NCI-H226 (cell line): ENCODE data around the gene KLHL41.
"Not testable (repeated sequence)": the region's sequence is repeated elsewhere in the genome, so short reads cannot be mapped to it uniquely, and the experiment has no call there.

Experiments
- DNase-seq: peaks from one replicate; pipeline ENCODE4 v3.0.0-alpha.2; 2015

KLHL41 gene

DNA sequence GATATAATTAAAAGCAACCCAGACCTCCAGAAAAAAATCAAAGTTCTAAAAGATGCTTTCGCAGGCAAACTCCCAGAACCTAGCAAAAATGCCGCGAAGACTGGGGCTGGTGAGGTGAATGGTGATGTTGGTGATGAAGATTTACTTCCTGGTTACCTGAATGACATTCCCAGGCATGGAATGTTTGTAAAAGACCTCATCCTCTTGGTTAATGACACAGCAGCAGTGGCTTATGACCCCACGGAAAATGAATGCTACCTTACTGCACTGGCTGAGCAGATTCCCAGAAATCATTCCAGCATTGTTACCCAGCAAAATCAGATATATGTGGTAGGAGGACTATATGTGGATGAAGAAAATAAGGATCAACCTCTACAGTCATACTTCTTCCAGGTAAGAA is 994 bp downstream of the KLHL41 start:
- DNase-seq, result no peak

DNA sequence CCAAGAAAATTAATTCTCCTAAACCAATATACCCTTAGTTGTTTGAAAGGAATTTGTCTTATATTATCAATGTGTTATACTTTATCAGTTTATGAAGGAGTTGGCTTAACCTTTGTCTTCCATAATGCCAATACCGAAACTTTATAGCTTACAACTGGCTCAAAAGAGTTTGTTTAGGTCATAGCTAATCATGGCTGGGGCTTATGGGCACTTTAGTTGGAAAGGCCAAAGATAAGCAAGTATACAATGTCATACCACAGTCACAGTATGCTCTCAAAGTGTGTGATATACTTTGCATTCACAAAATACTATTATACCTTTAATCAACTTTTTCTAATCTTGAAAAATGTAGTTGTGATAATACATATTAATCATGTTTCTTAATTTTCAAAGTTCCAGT is 2.3 kb downstream of the KLHL41 start:
- no peak for DNase-seq

DNA sequence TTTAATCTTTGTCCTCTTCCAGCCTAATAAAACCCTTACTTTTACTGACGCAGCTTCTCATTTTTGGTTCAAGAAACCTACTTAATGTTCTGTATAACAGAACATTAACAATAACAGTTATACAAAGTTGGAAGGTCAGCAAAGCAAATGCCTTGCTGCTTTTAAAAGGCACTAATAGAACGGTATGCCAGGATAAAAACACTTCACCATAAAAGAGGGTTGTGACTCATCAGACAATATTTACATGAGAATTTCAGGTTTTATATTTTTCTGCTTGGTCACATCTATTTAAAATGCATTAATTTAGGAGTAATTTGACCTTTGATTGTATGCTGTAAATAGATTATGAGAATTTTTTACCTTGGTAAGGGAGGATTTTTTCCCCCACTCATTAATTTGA is 3.0 kb downstream of the KLHL41 start:
- DNase-seq, result no peak

DNA sequence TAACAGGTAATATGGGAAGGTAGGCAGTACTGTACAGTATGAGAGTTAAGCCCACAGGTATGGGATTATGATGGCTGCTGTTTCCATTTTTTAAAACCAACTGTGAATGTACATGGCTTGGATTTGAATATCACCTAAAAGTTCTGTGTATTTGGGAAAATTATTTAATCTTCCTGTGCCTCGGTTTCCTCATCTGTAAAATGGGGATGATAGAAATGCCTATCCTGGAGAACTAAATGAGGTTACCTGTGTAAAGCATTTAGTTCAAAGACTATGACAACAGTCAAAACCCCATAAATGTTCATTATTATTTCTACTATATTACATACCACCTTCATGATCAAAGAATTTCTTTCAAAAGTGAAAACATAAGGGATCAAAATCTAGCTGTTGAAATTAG is 3.6 kb downstream of the KLHL41 start:
- DNase-seq, result no peak

DNA sequence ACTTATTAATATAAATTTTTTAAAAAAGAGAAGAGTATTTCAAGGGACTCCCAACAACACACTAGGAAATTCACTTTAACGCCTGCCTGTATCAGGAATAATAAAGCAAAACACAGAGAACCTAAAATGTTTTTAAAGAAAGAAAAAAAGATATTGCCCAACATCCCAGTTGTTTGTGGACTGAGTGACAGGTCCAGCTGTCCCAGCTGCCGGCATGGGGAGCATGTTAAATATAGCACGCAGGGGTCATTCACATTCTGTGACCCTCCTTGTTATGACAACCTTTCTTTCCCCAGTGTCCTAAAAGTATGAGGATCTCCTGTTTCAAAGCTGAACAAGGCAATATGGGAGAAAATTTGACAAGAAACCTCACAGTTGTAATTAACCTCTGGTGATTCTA is 4.4 kb downstream of the KLHL41 start:
- no peak for DNase-seq

DNA sequence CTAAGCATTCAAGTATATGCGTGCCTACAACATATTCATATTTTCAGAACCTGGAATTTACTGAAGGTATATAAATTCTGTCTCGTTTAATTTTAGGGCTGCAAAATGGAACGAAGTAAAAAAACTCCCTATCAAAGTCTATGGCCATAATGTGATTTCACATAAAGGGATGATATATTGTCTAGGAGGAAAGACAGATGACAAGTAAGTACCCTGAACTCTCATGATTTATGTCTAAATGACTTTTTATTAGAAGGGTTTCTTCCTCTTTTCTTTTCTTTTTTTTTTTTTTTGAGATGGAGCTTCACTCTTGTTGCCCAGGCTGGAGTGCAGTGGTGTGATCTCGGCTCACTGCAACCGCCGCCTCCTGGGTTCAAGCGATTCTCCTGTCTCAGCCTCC is 5.3 kb downstream of the KLHL41 start:
- not testable (repeated sequence) for DNase-seq

DNA sequence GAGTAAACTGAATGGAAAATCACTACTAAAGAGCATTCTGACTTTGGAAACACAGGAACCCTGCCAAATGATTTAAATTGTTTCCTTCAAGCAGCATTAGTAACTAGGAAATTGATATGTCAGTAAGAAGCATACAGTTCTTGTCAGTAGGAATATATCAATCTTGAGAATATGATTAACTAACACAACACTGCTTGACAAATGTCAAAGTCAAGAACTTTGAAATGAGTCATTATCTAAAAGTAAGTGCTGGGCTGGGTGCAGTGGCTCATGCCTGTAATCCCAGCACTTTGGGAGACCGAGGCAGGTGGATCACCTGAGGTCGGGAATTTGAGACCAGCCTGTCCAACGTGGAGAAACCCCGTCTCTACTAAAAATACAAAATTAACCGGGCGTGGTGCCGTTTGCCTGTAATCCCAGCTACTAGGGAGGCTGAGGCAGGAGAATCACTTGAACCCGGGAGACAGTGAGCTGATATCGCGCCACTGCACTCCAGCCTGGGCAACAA is 7.0 kb downstream of the KLHL41 start:
- DNase-seq, result not testable (repeated sequence)

DNA sequence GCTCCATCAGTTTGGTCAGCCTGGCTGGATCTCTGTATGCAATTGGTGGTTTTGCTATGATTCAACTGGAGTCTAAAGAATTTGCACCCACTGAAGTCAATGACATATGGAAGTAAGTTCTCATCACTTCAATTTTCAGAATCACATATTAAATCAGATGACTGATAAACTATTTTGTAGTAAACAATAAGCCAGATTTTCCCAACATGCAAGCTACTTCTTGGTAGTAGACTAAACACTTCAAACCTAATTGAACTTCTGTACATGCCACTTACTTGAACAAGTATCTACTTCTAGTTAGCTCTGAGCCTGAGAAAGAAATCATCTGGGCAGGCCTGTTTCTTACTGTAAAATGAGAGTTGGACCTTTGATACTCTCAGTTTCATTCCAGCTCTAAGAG is 11.4 kb downstream of the KLHL41 start:
- DNase-seq, result no peak

DNA sequence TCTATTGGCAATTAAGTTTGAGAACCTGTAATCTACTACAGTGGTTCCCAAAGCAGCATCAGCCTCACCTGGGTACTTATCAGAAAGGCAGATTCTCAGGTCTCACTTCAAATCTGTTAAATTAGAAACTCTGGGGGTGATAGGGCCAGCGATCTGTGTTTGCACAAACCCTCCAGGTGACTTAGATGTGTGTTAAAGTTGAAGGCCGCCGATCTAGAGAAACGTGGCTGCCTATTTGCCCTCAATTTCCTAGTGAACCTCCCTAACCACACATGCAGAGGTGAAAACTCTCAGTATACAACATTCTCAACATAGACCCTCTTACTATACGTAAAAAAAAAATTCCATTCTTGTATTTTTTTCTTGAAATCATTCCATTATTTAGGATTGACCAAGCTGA is 14.2 kb downstream of the KLHL41 start:
- DNase-seq, result no peak

DNA sequence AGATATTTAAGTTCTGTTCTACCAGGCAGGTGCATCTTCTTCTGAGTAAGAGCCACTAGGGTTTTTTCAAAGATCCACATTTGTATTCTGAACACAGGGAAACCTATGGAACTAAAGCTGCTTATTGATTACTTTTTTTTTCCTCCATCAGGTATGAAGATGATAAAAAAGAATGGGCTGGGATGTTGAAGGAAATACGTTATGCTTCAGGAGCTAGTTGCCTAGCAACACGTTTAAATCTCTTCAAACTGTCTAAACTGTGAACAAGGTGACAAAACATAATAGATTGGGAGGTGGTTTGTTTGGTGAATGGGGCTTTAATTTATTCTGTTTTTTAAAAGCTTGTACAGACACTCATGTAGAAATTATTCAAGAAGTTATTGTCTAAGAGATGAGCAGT is 15.9 kb downstream of the KLHL41 start:
- no peak for DNase-seq

DNA sequence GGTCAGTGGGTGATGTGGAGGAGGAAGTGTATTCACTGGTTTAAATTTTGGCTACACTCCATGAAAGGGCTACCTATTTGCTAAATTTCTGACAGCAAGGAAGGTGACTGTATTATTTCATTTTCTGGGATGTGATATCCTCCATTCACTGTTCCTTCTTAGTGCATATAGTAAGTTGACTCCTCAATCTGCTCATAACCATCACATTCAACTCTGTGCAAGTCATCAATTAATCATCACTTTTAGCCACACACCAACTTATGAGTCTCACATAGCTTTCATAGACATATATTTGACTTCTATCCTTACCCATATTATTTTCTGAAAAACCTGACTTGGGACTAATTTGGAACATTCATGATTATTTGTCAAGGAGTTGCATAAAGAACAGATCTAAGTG is 16.9 kb downstream of the KLHL41 start:
- no peak for DNase-seq

DNA sequence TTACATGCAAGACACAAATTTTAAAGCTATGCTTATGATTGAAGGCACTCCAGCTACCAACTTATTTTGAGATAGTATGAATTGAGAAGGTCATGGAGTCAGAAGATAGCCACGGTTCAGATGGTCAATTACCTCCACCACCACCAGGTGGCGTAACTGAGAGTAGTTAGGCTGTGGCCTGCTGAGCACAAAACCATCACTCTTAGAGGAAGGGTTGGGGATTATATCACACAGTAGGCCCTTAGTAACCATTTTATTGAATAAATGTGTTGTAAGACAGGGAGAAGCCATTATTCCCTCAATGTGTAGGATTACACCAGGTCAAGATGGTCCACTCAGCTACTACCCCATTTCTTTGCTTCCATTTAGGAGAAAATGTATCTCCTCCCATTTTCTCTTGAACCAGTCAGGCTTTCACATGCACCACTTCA is 18.8 kb downstream of the KLHL41 start:
- peak; percentile 31 for DNase-seq

DNA sequence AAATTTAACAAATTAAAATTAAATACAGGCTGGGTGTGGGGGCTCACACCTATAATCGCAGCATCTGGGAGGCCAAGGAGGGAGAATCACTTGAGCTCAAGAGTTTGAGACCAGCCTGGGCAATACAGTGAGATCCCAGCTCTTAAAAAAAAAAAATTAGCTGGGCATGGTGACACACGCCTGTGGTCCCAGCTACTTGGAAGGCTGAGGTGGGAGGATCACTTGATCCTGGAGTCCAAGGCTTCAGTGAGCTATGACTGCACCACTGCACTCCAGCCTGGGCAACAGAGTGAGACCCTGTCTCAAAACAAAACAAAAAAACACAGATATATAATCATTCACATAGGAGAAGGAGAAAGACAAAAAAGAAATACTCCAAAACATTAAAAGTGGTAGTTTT is 30.0 kb downstream of the KLHL41 start:
- not testable (repeated sequence) for DNase-seq

DNA sequence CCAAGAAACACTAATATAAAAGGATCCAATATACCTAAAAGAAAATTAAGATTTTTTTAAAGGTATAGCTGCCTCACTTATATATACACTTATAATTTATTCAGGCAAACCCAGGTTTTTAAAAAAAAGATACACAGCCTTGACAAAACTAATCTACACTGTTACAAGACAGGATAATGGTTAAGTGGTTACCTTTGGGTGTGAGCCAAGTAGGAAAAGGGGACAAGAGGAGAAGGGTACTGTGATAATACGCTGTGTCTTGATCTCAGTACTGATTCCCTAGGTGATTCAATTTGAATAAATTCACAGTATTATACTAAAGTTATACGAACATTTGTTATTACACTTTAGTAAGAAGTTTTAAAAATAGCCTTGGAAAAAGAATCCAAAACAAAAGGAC is 30.6 kb downstream of the KLHL41 start:
- no peak for DNase-seq

DNA sequence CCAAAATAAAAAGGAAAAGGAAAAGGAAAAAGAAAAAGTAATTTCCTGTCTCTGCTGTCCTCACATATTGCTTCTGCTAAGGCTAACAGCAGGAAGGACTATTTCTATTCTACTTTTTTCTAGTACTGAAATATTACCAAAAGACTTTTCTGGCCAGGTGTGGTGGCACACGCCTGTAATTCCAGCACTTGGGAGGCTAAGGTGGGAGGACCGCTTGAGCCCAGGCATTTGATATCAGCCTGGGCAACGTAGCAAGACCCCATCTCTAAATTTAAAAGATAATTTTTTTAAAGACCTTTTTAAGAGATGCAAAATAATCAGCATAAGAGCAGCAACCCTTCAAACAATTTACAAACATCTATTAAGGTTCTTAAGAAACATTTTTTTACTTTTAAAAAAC is 32.9 kb downstream of the KLHL41 start:
- no peak for DNase-seq

DNA sequence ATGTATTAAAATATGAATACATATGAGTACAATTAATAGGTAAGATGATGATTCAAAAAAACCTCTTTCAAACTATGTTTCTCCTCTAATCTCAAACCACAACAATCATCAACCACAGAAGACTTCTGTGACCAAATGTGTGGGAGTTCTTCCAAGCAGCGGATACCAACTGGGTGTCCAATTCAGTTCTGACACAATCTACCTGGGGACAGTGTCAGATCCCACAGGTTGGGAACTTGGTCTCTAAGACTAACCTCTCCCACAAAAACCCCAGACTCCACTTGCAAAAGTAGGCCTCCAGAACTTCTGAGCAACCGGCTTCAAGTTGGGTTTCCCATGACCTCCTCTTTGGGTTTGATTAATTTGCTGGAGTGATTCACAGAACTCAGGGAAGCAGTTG is 37.3 kb downstream of the KLHL41 start:
- DNase-seq, result no peak

DNA sequence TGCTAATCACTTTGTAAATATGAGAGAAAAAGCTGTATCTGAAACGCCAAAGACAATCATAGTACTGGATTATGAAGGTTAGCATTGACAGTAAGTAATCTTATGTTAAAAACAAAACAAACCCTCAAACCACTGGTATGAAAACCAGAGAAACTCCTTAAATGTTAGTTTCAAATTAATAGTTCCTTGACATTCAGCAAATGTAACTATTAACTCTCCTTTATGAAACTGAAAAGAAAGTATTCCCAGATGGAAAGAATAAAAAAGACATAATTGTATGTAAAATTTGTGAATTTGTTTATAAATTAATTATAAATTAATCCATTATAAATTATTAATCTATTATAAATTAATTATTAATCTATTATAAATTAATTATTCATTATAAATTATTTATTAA is 51.9 kb downstream of the KLHL41 start:
- DNase-seq, result no peak

DNA sequence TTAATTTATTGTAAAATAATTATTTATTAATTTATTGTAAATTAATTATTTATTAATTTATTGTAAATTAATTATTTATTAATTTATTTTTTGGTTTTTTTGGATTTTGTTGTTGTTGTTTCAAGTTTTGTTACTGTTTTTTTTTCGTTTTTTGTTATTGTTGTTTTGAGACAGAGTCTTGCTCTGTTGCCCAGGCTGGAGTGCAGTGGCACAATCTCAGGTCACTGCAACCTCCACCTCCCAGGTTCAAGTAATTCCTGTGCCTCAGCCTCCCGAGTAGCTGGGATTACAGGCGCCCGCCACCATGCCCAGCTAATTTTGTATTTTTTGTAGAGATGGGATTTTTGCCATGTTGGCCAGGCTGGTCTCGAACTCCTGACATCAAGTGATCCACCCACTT is 52.6 kb downstream of the KLHL41 start:
- not testable (repeated sequence) for DNase-seq

DNA sequence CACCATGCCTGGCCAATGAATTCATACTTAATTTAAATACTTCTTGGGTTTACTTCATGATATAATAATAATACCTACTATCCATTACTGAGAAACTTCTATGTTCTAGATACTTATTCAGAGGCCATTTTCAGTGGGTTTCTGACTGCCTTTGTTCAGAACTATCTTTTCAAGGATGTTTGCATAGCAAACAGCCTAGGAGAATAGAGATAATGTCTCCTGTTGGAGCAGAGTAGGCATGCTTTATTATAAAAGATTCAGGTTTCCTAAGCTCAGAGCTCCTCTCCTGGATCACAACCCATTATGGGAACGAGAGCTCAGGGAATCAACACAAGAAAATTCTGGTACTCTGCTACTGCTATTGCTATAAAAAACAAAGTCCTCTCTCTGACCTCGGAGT is 53.0 kb downstream of the KLHL41 start:
- DNase-seq, result no peak

DNA sequence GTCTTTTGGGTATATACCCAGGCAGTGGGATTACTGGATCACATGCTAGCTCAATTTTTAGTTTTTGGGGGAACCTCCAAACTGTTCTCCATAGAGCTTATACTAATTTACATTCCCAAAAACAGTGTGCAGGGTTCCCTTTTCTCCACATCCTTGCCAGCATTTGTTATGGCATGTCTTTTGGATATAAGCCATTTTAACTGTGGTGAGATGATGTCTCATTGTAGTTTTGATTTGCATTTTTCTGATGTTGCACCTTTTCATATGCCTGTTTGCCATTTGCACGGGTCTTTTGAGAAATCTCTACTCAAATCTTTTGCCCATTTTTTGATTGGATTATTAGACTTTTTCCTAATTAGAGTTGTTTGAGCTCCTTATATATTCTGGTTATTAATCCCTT is 56.2 kb downstream of the KLHL41 start:
- DNase-seq, result no peak

DNA sequence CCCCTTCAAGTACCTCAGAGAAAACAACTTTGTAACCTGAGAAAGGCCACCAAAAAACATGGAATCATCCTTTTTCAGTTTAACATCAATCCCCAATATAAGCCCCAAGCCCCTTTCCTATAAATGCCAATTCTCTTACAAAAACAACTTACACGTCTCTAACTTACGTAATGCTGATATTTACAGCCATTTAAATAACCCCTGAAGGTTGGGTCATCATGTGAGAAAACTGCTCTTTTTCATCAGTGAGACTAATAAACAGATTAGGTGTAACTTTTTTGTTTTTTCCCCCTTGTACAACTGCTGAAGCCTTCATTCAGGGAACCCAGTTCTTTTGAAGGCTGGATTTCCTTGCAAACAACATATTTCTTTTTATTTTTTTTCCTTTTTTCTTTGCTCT is 60.4 kb downstream of the KLHL41 start:
- no peak for DNase-seq

DNA sequence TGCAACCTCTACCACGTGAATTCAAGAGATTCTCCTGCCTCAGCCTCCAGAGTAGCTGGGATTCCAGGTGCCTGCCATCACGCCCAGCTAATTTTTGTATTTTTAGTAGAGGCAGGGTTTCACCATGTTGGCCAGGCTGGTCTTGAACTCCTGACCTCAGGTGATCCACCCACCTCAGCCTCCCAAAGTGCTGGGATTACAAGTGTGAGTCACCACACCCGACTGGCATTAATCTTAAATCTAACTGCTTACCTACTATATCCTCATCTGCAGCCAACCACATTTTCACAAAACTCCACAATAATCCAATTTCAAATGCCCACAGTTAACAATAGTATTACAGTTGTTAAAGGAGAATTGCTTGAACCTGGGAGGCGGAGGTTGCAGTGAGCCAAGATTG is 61.2 kb downstream of the KLHL41 start:
- not testable (repeated sequence) for DNase-seq

DNA sequence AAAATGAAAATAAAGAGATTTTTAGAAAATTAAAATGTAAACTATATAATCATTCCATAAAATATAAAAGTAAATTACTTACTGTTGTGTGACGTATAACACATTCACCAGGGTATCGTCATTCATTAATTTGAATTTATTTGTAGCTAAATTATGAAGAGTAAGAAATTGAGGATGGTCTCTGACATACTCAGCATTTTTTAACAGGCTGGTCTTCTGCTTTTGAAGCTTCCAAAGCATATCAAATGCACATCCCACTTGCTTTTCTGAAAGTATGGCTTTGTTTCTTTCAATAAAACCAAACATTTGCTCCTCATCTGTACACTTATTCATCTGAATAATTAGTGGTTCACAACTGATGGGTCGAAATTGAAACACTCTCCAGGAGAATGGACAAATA is 62.1 kb downstream of the KLHL41 start:
- DNase-seq, result no peak

DNA sequence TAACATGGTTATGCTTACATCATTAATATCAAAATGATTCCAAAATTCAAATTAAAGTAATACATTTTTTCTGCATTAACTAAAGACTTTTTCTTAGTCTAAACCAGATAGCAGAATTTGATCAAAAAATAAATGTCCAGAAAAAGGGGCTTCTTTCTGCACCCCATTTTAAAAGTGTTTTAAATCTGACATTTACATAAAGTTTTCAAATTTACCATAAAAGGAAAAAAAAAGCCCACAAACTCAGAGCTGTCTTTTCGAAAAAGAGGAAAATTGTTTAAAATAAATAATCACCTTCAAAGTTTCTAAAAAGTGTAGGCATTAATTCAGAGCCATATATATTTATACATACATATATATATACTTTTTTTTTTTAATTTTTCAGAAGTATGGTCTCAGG is 62.7 kb downstream of the KLHL41 start:
- DNase-seq, result no peak

DNA sequence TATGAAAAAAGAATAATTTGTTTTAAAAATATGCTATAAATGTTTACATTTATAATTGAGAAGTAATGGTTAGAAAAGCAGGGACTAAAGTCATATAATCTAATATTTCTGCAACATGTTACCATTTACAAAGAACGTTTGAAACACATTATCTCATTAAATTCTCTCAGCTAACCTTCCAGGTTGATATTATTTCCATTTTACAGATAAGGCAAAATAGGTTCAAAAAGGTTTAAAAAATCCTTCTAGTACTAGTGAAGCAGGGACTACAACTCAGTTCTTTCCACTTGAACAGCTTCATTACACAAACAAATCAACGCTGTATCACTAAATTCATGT is 63.3 kb downstream of the KLHL41 start:
- DNase-seq, result no peak
